IMR-90 (cell line): Measurements from ENCODE around the gene AKIRIN2. TPM values are rescaled to one million over a fixed set of nuclear protein-coding genes. Genes with fewer than 3 reads are reported as not detected.

Experiments
- ATAC-seq: fragments of 200-7000 bp; cut with Tn5 transposase; 2 replicates; pipeline ENCODE4 v1.9.1; 2020; ENCODE audit warnings: low read depth, mild to moderate bottlenecking, moderate library complexity
- BruUV-seq: library from RNA; stranded (reverse); fragments of 400-500 nt; replicated peaks from 2 replicates; lab custom pipeline; 2021; lab: Mats Ljungman, UMichigan
- CTCF ChIA-PET: fragments of 300-600 bp; formaldehyde crosslinking; extraction: SDS; loops from one replicate; lab custom pipeline; 2021; ENCODE audit warnings: antibody characterized with exemption; lab: Yijun Ruan, JAX
- POLR2A ChIA-PET: fragments of 300-600 bp; sonication (Branson Sonifier 250); formaldehyde crosslinking; loops from one replicate; lab custom pipeline; 2022; ENCODE audit warnings: antibody characterized with exemption; ENCODE audit not compliant: unreplicated experiment; lab: Charles Lee
- DNase-seq: peaks from one replicate; pipeline ENCODE4 v3.0.0; 2013
- H2AFZ ChIP-seq: replicated peaks from 2 replicates; pipeline ENCODE3; 2013; ENCODE audit warnings: low read length, mild to moderate bottlenecking; ENCODE audit not compliant: poor library complexity
- H2AK5ac ChIP-seq: 2 replicates; pipeline ENCODE4 v1.6.1; 2013; ENCODE audit warnings: low read depth, low read length, inconsistent platforms
- H2AK9ac ChIP-seq: replicated peaks from 2 replicates; pipeline ENCODE3; 2013; ENCODE audit warnings: mild to moderate bottlenecking, low read depth, low read length, moderate library complexity; ENCODE audit not compliant: poor library complexity
- H2BK120ac ChIP-seq: 2 replicates; pipeline ENCODE4 v1.6.1; 2013; ENCODE audit warnings: low read depth, low read length, inconsistent platforms
- H2BK15ac ChIP-seq: 3 replicates; pipeline ENCODE4 v1.6.1; 2013; ENCODE audit warnings: low read depth, low read length, inconsistent platforms
- H2BK20ac ChIP-seq: 2 replicates; pipeline ENCODE4 v1.6.1; 2013; ENCODE audit warnings: low read depth, mild to moderate bottlenecking, inconsistent platforms, low read length, moderate library complexity
- H2BK5ac ChIP-seq: 2 replicates; pipeline ENCODE4 v1.6.1; 2013; ENCODE audit warnings: mild to moderate bottlenecking, low read depth, low read length, inconsistent platforms; ENCODE audit not compliant: poor library complexity, severe bottlenecking
- H3K14ac ChIP-seq: replicated peaks from 2 replicates; pipeline ENCODE4 v1.6.1; 2013; ENCODE audit warnings: low read depth, low read length, inconsistent platforms
- H3K18ac ChIP-seq: 2 replicates; pipeline ENCODE4 v1.6.1; 2013; ENCODE audit warnings: low read depth, low read length, control low read depth
- H3K23ac ChIP-seq: 2 replicates; pipeline ENCODE4 v1.6.1; 2013; ENCODE audit warnings: low read depth, low read length, inconsistent platforms
- H3K27ac ChIP-seq: 2 replicates; pipeline ENCODE4 v1.5.1; 2013; ENCODE audit warnings: mild to moderate bottlenecking, control low read depth, low read length; ENCODE audit not compliant: insufficient read depth
- H3K27me3 ChIP-seq: 2 replicates; pipeline ENCODE4 v1.6.1; 2013; ENCODE audit warnings: low read length; ENCODE audit not compliant: control insufficient read depth, insufficient read depth
- H3K36me3 ChIP-seq: 2 replicates; pipeline ENCODE4 v1.6.1; 2013; ENCODE audit warnings: low read length, mixed read lengths; ENCODE audit not compliant: control insufficient read depth, insufficient read depth
- H3K4ac ChIP-seq: 2 replicates; pipeline ENCODE4 v1.6.1; 2013; ENCODE audit warnings: low read depth, low read length, inconsistent platforms
- H3K4me1 ChIP-seq: 2 replicates; pipeline ENCODE4 v1.6.1; 2013; ENCODE audit warnings: low read length, mixed read lengths; ENCODE audit not compliant: control insufficient read depth, insufficient read depth
- H3K4me2 ChIP-seq: 2 replicates; pipeline ENCODE4 v1.6.1; 2013; ENCODE audit warnings: low read depth, mild to moderate bottlenecking, control low read depth, low read length, moderate library complexity
- H3K4me3 ChIP-seq: 2 replicates; pipeline ENCODE4 v1.5.1; 2013; ENCODE audit warnings: low read depth, mild to moderate bottlenecking, control low read depth, low read length, moderate library complexity; ENCODE audit not compliant: insufficient read depth
- H3K56ac ChIP-seq: 2 replicates; pipeline ENCODE4 v1.6.1; 2013; ENCODE audit warnings: low read length, inconsistent platforms; ENCODE audit not compliant: insufficient read depth; ENCODE audit errors: extremely low read depth
- H3K79me1 ChIP-seq, 2 experiments: 2 replicates each; pipeline ENCODE4 v1.6.1; 2013; ENCODE audit warnings: low read length in 2 of 2, inconsistent platforms in 1 of 2, low read depth in 1 of 2
- H3K9ac ChIP-seq: 2 replicates; pipeline ENCODE4 v1.6.1; 2013; ENCODE audit warnings: low read depth, low read length, control low read depth
- H3K9me1 ChIP-seq: 2 replicates; pipeline ENCODE4 v1.6.1; 2013; ENCODE audit warnings: low read length, inconsistent platforms; ENCODE audit not compliant: insufficient read depth
- H3K9me3 ChIP-seq: 2 replicates; pipeline ENCODE4 v1.6.1; 2013; ENCODE audit warnings: low read length; ENCODE audit not compliant: control insufficient read depth, insufficient read depth
- H4K20me1 ChIP-seq: 2 replicates; pipeline ENCODE4 v1.6.1; 2013; ENCODE audit warnings: low read length, inconsistent platforms; ENCODE audit not compliant: insufficient read depth
- H4K5ac ChIP-seq: 2 replicates; pipeline ENCODE4 v1.6.1; 2013; ENCODE audit warnings: mild to moderate bottlenecking, low read depth, low read length, control low read depth
- H4K8ac ChIP-seq, 2 experiments: 2 replicates each; pipeline ENCODE4 v1.6.1; 2013; ENCODE audit warnings: low read depth in 2 of 2, low read length in 2 of 2, control low read depth in 1 of 2, inconsistent platforms in 1 of 2
- H4K91ac ChIP-seq: 2 replicates; pipeline ENCODE4 v1.6.1; 2013; ENCODE audit warnings: low read depth, low read length, inconsistent platforms; ENCODE audit not compliant: insufficient read depth
- RFX5 ChIP-seq: IDR thresholded peaks from 2 replicates; pipeline ENCODE4 v1.8.0; 2012; ENCODE audit warnings: low read depth, mild to moderate bottlenecking, low read length, moderate library complexity
- WGBS, 2 experiments: methylation state at CpG; one replicate each; pipeline versions ENCODE4 v1.1.5 to v1.1.7; 2013; ENCODE audit warnings: missing lambda C conversion rate in 2 of 2; ENCODE audit not compliant: insufficient read length in 1 of 2; ENCODE audit errors: extremely low coverage in 2 of 2; 5-methylcytosine and 5-hydroxymethylcytosine counted together
- dilution Hi-C: fragments of 300-500 bp; cut with HindIII; formaldehyde crosslinking; loops from one replicate; pipeline ENCODE4 v1.14.3; 2018; ENCODE audit warnings: low sequenced_read_pairs; ENCODE audit not compliant: unreplicated experiment
- in situ Hi-C: fragments of 300-500 bp; cut with MboI; formaldehyde crosslinking; loops from 3 replicates; pipeline ENCODE4 v1.14.3; 2019; ENCODE audit warnings: low sequenced_read_pairs, inconsistent platforms, mixed read lengths
- intact Hi-C: fragments of 100-400 bp; cut with micrococcal nuclease; formaldehyde crosslinking; loops from 2 replicates; pipeline ENCODE4 v1.10.0; 2022
- polyA plus RNA-seq, 3 experiments: library from polyadenylated mRNA; depleted of rRNA; stranded (reverse); fragments of >200 nt; gene quantifications; 2 replicates each; pipeline ENCODE4 v1.2.3, GENCODE V29; 2012; ENCODE audit warnings: low replicate concordance in 1 of 3
- total RNA-seq: library from RNA; depleted of rRNA; stranded (reverse); fragments of >200 nt; gene quantifications from 2 replicates; pipeline ENCODE4 v1.2.3, GENCODE V29; 2012

The AKIRIN2 gene
- total and polyA plus RNA-seq, 2 of the 4 experiments (the other 2 are of a cell fraction) = 7.9 to 26.6 TPM

DNA sequence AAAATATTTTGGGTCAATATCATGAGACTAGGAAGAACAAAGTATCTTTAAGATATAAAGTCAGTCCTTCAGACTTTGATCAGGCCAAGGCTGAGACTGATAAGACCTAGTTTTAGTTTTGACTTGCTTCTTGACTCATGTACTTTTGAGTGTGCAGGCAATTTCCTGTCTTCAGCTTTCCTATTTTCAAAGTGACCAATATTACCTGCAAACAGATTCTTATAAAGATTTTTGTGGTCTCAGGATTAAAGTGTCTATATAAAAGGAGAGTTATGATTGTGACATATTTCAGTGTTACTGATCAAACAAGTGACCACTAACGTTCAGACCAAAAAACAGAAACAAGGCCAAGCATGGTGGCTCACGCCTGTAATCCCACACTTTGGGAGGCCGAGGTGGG, 36.0 kb upstream of the AKIRIN2 start:
- Histone ChIP-seq H3K9ac (no peak overlapping the region), H3K14ac (no peak overlapping the region), H3K27me3 (no peaks in the 10 kb centered on the region), H3K4me1 (no peaks in the 10 kb centered on the region), H2BK5ac (no peak overlapping the region), H3K4me2 (no peak overlapping the region), H3K9me3 (no peaks in the 10 kb centered on the region), H2BK15ac (no peak overlapping the region), H2AK5ac (no peak overlapping the region), H4K91ac (no peak overlapping the region), H3K18ac (no peak overlapping the region), H2AFZ (no peak overlapping the region), H3K9me1 (no peaks in the 10 kb centered on the region), H3K4me3 (no peak overlapping the region), H4K20me1 (no peaks in the 10 kb centered on the region), H3K79me1 (no peaks in the 10 kb centered on the region), H3K56ac (no peak overlapping the region), H3K4ac (no peak overlapping the region), H4K5ac (no peak overlapping the region), H2BK20ac (no peak overlapping the region), H2AK9ac (no peak overlapping the region), H4K8ac (no peak overlapping the region), H3K27ac (no peak overlapping the region), H3K23ac (no peak overlapping the region), H3K36me3 (no peaks in the 10 kb centered on the region), H2BK120ac (no peak overlapping the region)
- BruUV-seq = no TSS peak
- in situ Hi-C loops (no loop called here), dilution Hi-C loops (no loop called here), intact Hi-C loops (no loop called here)
- DNase-seq = no peak
- no CpG with 5 or more reads among the region's 3 CpGs for WGBS, 2 experiments
- ChIA-PET POLR2A (no interaction called here), CTCF (no interaction called here)
- TF ChIP-seq RFX5 = no peak
- ATAC-seq = no peak
